Measurements from ENCODE around the gene C19orf38. TPM values are rescaled to one million over a fixed set of nuclear protein-coding genes. Genes with fewer than 3 reads are reported as not detected.
A peak's percentile ranks its signal among the peaks of the same experiment; 100 is the strongest.

C19orf38 gene, protein sequence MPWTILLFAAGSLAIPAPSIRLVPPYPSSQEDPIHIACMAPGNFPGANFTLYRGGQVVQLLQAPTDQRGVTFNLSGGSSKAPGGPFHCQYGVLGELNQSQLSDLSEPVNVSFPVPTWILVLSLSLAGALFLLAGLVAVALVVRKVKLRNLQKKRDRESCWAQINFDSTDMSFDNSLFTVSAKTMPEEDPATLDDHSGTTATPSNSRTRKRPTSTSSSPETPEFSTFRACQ
- total RNA-seq = 1 to 10 TPM in 1 of 4 donors, under 1 TPM in 3; 0.39 to 1.4 (median 0.64) TPM
- polyA plus RNA-seq = 0.23 TPM
- long read RNA-seq, donor 1, partial matches to known transcripts = 1 of 1 reads
- long read RNA-seq, donor 1, other reads (novel, unspliced or antisense) = 0 of 1 reads
- long read RNA-seq, donor 2 = 0 reads
- long read RNA-seq, donor 3 = 0 reads
- long read RNA-seq, donor 4 = 0 reads

DNA sequence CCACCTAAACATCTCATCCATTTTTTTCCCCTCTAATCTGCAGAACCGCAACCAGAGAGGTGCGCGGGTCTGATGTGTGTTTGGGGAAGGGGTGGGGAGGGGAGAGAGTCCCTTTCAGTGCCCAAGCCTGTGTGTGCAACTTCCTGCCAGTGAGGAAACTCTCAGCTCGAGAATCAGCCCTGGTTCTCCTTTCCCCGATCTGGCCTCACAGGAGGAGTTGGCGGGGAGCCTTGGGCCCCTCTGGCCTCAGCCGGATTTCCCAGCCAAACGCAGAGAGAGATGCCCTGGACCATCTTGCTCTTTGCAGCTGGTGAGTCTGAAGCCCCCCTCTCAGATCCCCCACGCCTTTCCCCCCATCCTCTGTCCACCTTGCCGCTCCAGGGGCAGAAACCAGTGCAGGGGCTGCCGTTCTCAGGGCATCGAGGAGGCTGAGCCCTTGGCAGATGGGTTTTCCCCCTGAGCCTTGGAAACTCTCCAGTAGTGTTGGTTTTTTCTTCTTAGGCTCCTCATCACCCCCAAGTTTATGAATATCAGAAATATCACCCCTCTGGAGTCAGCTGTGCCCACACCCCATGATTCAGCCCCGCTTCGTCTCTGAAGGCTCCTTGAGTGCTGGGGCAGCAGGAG lies at the start of gene C19orf38:
C19orf38 (plus strand) TSS at position 186 of the 627 bp plus-strand sequence; CDS start at position 280, 94 bp downstream.
- intact Hi-C loops (cut with DNase I) = no loop called here
- H3K27ac ChIP-seq (ENCODE audit: low read length) = no peak within 1 kb of the TSS
- H3K4me3 ChIP-seq (ENCODE audit: low read length) = no peak within 1 kb of the TSS
- H3K27me3 ChIP-seq (ENCODE audit: control insufficient read depth, insufficient read depth) = no peaks in the 10 kb centered on the region
- H3K4me1 ChIP-seq (ENCODE audit: control insufficient read depth, insufficient read depth, low read length) = no peaks in the 10 kb centered on the region
- peak; percentile 29 to 43 for ATAC-seq
- no peaks in the 10 kb centered on the region for H3K9me3 ChIP-seq (ENCODE audit: control insufficient read depth, low read length)
- peak in 1 of 3 donors; percentile 55 for DNase-seq
- WGBS = 33% methylated on average over 14 of the region's 14 CpGs

GRCh38 chr19:10800488-10800887 lies 47.7 kb upstream of the C19orf38 start:
- 35% methylated on average over 9 of the region's 9 CpGs for WGBS
- Histone ChIP-seq H3K9me3 (ENCODE audit: control insufficient read depth, low read length) (no peaks in the 10 kb centered on the region), H3K27ac (ENCODE audit: low read length) (peak overlapping the region; percentile 10), H3K27me3 (ENCODE audit: control insufficient read depth, insufficient read depth) (no peaks in the 10 kb centered on the region), H3K4me1 (ENCODE audit: control insufficient read depth, insufficient read depth, low read length) (no peaks in the 10 kb centered on the region), H3K4me3 (ENCODE audit: low read length) (no peak overlapping the region)
- DNase-seq (peak; percentile 64 to 81 (median 74)), ATAC-seq (peak; percentile 60 to 77)
- intact Hi-C loops (cut with DNase I) = no loop called here

- H3K27ac ChIP-seq (ENCODE audit: low read length) = no peak overlapping the region
- no peaks in the 10 kb centered on the region for H3K27me3 ChIP-seq (ENCODE audit: control insufficient read depth, insufficient read depth)
- H3K9me3 ChIP-seq (ENCODE audit: control insufficient read depth, low read length) = no peaks in the 10 kb centered on the region
- H3K4me1 ChIP-seq (ENCODE audit: control insufficient read depth, insufficient read depth, low read length) = no peaks in the 10 kb centered on the region
- intact Hi-C loops (cut with DNase I) = no loop called here
- ATAC-seq (no peak), DNase-seq (no peak)
- no peak overlapping the region for H3K4me3 ChIP-seq (ENCODE audit: low read length)
- 95% methylated on average over 5 of the region's 5 CpGs for WGBS
These were observed 45.7 kb upstream of the C19orf38 start for GRCh38 chr19:10802479-10802878.

GRCh38 chr19:10803252-10803651 lies 45.0 kb upstream of the C19orf38 start:
- WGBS = 95% methylated on average over 9 of the region's 9 CpGs
- no peak overlapping the region for H3K4me3 ChIP-seq (ENCODE audit: low read length)
- ATAC-seq = no peak
- H3K27ac ChIP-seq (ENCODE audit: low read length) = no peak overlapping the region
- no peaks in the 10 kb centered on the region for H3K4me1 ChIP-seq (ENCODE audit: control insufficient read depth, insufficient read depth, low read length)
- H3K27me3 ChIP-seq (ENCODE audit: control insufficient read depth, insufficient read depth) = no peaks in the 10 kb centered on the region
- intact Hi-C loops (cut with DNase I) = no loop called here
- no peak for DNase-seq
- no peaks in the 10 kb centered on the region for H3K9me3 ChIP-seq (ENCODE audit: control insufficient read depth, low read length)

DNA sequence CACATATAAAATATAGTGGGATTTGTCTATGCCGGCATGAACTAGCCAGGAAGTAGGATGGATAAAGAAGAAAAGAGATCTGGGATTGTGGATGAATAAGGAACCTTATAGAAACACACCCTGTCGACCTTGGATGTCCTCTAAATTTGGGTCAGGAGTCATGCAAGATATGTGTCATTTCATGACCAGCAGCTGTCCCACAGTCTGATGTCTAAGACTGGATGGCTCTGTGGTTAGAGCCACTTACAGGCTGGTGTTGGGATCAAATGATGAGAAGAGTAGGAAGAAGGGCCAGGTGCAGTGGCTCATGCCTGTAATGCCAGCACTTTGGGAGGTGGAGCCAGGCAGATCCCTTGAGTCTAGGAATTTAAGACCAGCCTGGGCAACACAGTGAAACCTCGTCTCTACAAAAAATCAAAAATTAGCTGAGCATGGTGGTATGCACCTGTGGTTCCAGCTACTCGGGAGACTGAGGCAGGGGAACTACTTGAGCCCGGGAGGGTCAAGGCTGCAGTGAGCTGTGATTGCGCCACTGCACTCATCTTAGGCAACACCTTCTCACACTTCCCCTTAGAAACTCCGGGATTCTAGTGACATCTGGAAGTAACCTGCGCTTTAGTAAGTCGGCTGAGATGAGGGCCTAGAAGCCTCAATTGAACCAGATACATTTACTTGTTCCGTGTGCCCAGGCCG lies 43.0 kb upstream of the C19orf38 start:
- ATAC-seq (no peak), DNase-seq (no peak)
- H3K27ac ChIP-seq (ENCODE audit: low read length) = no peak overlapping the region
- 85% methylated on average over 11 of the region's 11 CpGs for WGBS
- no peaks in the 10 kb centered on the region for H3K9me3 ChIP-seq (ENCODE audit: control insufficient read depth, low read length)
- intact Hi-C loops (cut with DNase I) = no loop called here
- H3K4me3 ChIP-seq (ENCODE audit: low read length) = no peak overlapping the region
- H3K27me3 ChIP-seq (ENCODE audit: control insufficient read depth, insufficient read depth) = no peaks in the 10 kb centered on the region
- H3K4me1 ChIP-seq (ENCODE audit: control insufficient read depth, insufficient read depth, low read length) = no peaks in the 10 kb centered on the region

DNA sequence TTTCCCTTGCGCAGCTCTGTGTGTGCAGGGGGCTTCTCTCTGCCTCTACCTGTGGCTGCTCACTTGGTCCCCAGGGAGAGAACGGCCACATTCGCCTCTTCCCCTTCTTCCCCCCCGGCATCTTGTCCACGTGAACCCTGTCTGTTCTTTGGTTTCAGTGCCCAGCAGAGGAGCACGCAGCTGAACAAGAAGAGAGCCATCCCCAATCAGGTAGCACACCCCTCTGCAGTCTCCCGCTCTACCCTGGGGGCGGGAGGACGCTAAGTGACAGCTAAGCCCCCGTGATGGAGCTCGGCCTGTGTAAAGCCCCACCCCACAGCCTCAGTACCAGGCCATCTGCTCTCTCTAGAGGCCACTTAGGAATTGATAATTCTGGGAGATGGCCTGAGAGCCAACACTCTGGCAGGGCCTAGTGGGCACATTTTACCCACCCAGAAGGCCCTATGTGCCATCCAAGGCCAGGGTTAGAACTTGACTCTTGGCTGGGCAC lies 42.4 kb upstream of the C19orf38 start:
- no peak for DNase-seq
- H3K4me1 ChIP-seq (ENCODE audit: control insufficient read depth, insufficient read depth, low read length) = no peaks in the 10 kb centered on the region
- no peak overlapping the region for H3K27ac ChIP-seq (ENCODE audit: low read length)

DNA sequence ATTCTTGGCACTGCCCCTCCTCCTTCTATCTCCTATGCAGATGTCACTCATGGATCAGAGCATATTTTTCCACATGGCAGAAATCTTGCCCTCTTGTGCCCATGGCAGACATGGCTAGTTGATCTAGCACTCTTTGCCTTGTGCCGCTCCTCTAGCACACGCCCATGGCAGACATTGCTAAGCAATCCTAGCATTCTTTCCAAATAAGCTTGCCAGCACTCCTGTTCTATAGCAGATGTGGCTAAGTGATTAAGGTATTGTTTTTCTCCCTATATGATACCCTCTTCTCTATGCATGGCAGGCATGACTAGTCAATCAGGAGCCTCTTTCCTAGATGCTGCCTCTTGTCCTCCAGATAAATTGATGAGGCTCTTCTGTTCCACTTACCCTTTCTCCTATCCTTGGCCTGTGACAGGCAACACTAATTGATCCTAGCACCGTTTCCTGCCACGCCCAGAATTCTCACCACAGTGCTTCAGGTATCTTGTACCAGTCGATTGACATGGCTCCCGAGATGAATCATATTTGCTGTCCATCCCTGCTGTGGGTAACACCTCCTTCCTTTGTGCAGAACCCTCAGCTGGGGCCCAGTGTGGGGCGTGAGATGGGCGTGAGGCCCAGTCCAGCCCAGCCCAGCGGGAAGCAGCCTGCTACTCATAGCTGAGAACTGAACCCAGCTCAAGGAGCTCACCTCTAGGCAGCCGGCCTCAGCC lies 39.1 kb upstream of the C19orf38 start:
- H3K27ac ChIP-seq (ENCODE audit: low read length) = no peak overlapping the region
- H3K4me1 ChIP-seq (ENCODE audit: control insufficient read depth, insufficient read depth, low read length) = no peaks in the 10 kb centered on the region
- WGBS = 84% methylated on average over 10 of the region's 10 CpGs
- DNase-seq = peak in 1 of 3 donors; percentile 50
- H3K27me3 ChIP-seq (ENCODE audit: control insufficient read depth, insufficient read depth) = no peaks in the 10 kb centered on the region
- H3K9me3 ChIP-seq (ENCODE audit: control insufficient read depth, low read length) = no peaks in the 10 kb centered on the region
- intact Hi-C loops (cut with DNase I) = no loop called here
- H3K4me3 ChIP-seq (ENCODE audit: low read length) = no peak overlapping the region
- ATAC-seq = peak in 1 of 2 donors; percentile 6

More for the DNA sequence above, 42.4 kb upstream of the C19orf38 start:
- intact Hi-C loops (cut with DNase I) = no loop called here
- no peak for ATAC-seq
- Histone ChIP-seq H3K27me3 (ENCODE audit: control insufficient read depth, insufficient read depth) (no peaks in the 10 kb centered on the region), H3K4me3 (ENCODE audit: low read length) (no peak overlapping the region), H3K9me3 (ENCODE audit: control insufficient read depth, low read length) (no peaks in the 10 kb centered on the region)
- WGBS = 82% methylated on average over 11 of the region's 11 CpGs

DNA sequence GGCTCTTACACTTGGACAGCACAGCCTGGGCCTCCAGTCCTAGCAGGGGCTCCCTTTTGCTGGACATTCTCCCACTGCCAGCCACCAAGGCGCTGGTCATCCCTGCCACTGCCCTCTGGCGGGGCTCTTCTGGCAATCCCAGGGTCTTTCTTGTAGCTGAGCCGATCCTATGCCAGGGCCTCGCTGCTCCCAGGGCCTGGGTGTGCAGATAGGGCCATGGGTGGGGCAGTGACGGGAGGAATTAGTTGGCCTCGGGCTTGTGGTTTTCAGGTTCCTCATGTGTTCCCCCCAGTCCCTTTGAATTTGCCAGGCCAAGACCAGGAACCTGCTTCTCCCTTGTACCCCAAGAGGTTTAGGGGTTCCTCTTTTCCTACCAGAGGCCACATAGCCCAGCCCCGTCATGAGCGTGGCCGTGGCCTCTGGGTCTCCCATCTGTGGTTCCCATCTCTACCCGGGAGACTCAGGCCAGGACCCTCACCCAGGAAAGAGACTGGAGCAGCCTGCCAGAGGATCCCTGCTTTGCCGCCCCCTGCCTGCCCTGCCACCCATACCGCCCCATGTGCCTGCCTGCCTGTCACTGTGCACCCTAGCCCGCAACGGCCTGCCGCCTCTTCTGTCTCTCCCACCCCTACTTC lies 38.4 kb upstream of the C19orf38 start:
- Histone ChIP-seq H3K9me3 (ENCODE audit: control insufficient read depth, low read length) (no peaks in the 10 kb centered on the region), H3K4me1 (ENCODE audit: control insufficient read depth, insufficient read depth, low read length) (no peaks in the 10 kb centered on the region), H3K27ac (ENCODE audit: low read length) (no peak overlapping the region), H3K4me3 (ENCODE audit: low read length) (no peak overlapping the region), H3K27me3 (ENCODE audit: control insufficient read depth, insufficient read depth) (no peaks in the 10 kb centered on the region)
- DNase-seq (no peak), ATAC-seq (peak in 1 of 2 donors; percentile 4)
- WGBS = 77% methylated on average over 15 of the region's 15 CpGs
- intact Hi-C loops (cut with DNase I) = no loop called here

DNA sequence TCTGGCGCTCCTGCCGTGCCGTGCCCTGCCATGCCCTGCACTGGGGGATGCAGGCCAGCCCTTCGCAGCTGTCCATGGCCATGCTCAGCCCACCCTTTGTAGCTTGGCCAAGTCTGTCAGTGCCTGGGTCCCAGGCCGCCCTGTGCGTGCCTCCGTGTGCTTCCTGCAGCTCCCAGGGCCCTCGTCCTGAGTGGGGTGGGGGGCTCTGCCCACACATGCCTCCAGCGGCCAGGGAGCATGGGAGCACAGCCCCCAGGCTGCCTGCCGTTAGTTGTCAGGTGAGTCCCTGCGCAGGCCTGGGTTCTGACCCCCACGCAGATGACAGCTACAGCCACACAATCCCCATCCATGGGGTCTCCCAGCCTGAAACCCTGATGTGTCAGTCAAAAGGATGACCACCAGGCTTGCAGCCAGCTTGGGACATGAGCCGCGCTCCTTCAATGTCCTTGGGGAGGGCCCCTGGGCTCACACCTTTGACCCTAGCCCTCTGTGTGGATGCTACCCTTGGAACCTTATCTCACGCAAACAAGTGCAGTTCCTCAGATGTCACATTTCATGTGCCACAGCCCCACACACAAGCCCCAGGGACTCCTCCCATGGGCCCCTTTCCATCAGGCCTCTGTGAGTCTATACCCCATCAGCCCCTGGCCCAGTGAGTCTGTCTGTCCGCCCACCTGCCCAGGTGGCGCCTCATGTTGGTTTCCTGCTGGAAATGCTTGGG lies 36.7 kb upstream of the C19orf38 start:
- Histone ChIP-seq H3K27me3 (ENCODE audit: control insufficient read depth, insufficient read depth) (no peaks in the 10 kb centered on the region), H3K4me1 (ENCODE audit: control insufficient read depth, insufficient read depth, low read length) (no peaks in the 10 kb centered on the region), H3K27ac (ENCODE audit: low read length) (no peak overlapping the region), H3K9me3 (ENCODE audit: control insufficient read depth, low read length) (no peaks in the 10 kb centered on the region), H3K4me3 (ENCODE audit: low read length) (no peak overlapping the region)
- DNase-seq (no peak), ATAC-seq (peak in 1 of 2 donors; percentile 7)
- intact Hi-C loops (cut with DNase I) = no loop called here
- 89% methylated on average over 17 of the region's 17 CpGs for WGBS

DNA sequence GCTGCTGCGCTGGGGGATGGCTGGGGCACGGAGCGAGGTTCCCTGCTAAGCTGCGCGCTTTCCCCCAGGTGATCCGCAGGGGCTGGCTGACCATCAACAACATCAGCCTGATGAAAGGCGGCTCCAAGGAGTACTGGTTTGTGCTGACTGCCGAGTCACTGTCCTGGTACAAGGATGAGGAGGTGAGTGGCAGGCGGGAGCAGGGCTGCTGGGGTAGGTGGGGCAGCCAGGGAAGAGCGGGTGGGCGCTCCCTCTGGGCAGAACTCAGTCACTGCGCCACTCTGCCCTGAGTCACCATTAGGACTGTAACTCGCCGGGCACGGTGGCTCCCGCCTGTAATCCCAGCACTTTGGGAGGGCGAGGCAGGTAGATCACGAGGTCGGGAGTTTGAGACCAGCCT lies 36.0 kb upstream of the C19orf38 start:
- ATAC-seq (no peak), DNase-seq (peak in 1 of 3 donors; percentile 48)
- Histone ChIP-seq H3K9me3 (ENCODE audit: control insufficient read depth, low read length) (no peaks in the 10 kb centered on the region), H3K27ac (ENCODE audit: low read length) (no peak overlapping the region), H3K27me3 (ENCODE audit: control insufficient read depth, insufficient read depth) (no peaks in the 10 kb centered on the region), H3K4me1 (ENCODE audit: control insufficient read depth, insufficient read depth, low read length) (no peaks in the 10 kb centered on the region), H3K4me3 (ENCODE audit: low read length) (no peak overlapping the region)
- 97% methylated on average over 19 of the region's 19 CpGs for WGBS
- intact Hi-C loops (cut with DNase I) = no loop called here
